IPS-18c (cell line): ENCODE data around the gene PHLDA3.

Source experiments
- H3K4me3 ChIP-seq: 2 replicates; pipeline ENCODE4 v1.7.0; 2013; ENCODE audit warnings: low read depth, mild to moderate bottlenecking, low read length, moderate library complexity; ENCODE audit not compliant: insufficient read depth
- H3K9me3 ChIP-seq: one replicate; pipeline ENCODE4 v1.6.1; 2013; ENCODE audit warnings: mild to moderate bottlenecking, low read length, moderate library complexity; ENCODE audit not compliant: control insufficient read depth, insufficient read depth

PHLDA3 gene

GRCh38 chr1:201468844-201469644, at the start of gene PHLDA3:
Gene PHLDA3, minus strand, starts transcription at chr1:201469188. Its CDS starts 402 bp downstream, at chr1:201468786.
- Histone ChIP-seq H3K4me3 (peak within 1 kb of the TSS; percentile 78), H3K9me3 (no peaks in the 10 kb centered on the region)

GRCh38 chr1:201518071-201518470, 49.1 kb upstream of the PHLDA3 start:
- Histone ChIP-seq H3K4me3 (no peak overlapping the region), H3K9me3 (no peaks in the 10 kb centered on the region)

- no peak overlapping the region for H3K4me3 ChIP-seq
- no peaks in the 10 kb centered on the region for H3K9me3 ChIP-seq
Observed at GRCh38 chr1:201517631-201518030, 48.6 kb upstream of the PHLDA3 start.

GRCh38 chr1:201516511-201517127, 47.6 kb upstream of the PHLDA3 start:
- Histone ChIP-seq H3K9me3 (no peaks in the 10 kb centered on the region), H3K4me3 (no peak overlapping the region)

- H3K4me3 ChIP-seq = no peak overlapping the region
- no peaks in the 10 kb centered on the region for H3K9me3 ChIP-seq
Observed at GRCh38 chr1:201515895-201516294, 46.9 kb upstream of the PHLDA3 start.

GRCh38 chr1:201515062-201515750, 46.2 kb upstream of the PHLDA3 start:
- H3K9me3 ChIP-seq = no peaks in the 10 kb centered on the region

GRCh38 chr1:201514466-201514865, 45.5 kb upstream of the PHLDA3 start:
- Histone ChIP-seq H3K9me3 (no peaks in the 10 kb centered on the region), H3K4me3 (no peak overlapping the region)

More at GRCh38 chr1:201515062-201515750, 46.2 kb upstream of the PHLDA3 start:
- H3K4me3 ChIP-seq = no peak overlapping the region

- H3K9me3 ChIP-seq = no peaks in the 10 kb centered on the region
- no peak overlapping the region for H3K4me3 ChIP-seq
Observed at GRCh38 chr1:201513498-201514243, 44.7 kb upstream of the PHLDA3 start.

GRCh38 chr1:201511941-201512539, 43.1 kb upstream of the PHLDA3 start:
- no peaks in the 10 kb centered on the region for H3K9me3 ChIP-seq
- no peak overlapping the region for H3K4me3 ChIP-seq

GRCh38 chr1:201511396-201511940, 42.5 kb upstream of the PHLDA3 start:
- Histone ChIP-seq H3K4me3 (no peak overlapping the region), H3K9me3 (no peaks in the 10 kb centered on the region)

- H3K4me3 ChIP-seq = no peak overlapping the region
- H3K9me3 ChIP-seq = no peaks in the 10 kb centered on the region
Observed at GRCh38 chr1:201510734-201511133, 41.7 kb upstream of the PHLDA3 start.

- Histone ChIP-seq H3K9me3 (no peaks in the 10 kb centered on the region), H3K4me3 (no peak overlapping the region)
Observed at GRCh38 chr1:201509601-201510374, 40.8 kb upstream of the PHLDA3 start.

- Histone ChIP-seq H3K4me3 (no peak overlapping the region), H3K9me3 (no peaks in the 10 kb centered on the region)
Observed at GRCh38 chr1:201508809-201509208, 39.8 kb upstream of the PHLDA3 start.

- H3K9me3 ChIP-seq = no peaks in the 10 kb centered on the region
- H3K4me3 ChIP-seq = no peak overlapping the region
Observed at GRCh38 chr1:201507360-201507675, 38.3 kb upstream of the PHLDA3 start.

GRCh38 chr1:201506557-201507359, 37.8 kb upstream of the PHLDA3 start, which contains the start of gene CSRP1:
Gene CSRP1, minus strand, starts transcription at chr1:201507123. Its CDS starts 10,820 bp downstream, at chr1:201496303.
- peak within 1 kb of the TSS; percentile 34; the same call in 1 of the 2 replicates for H3K4me3 ChIP-seq
- no peaks in the 10 kb centered on the region for H3K9me3 ChIP-seq
